ENCODE data around the gene AP2S1.
"Not testable (repeated sequence)": the region's sequence is repeated elsewhere in the genome, so short reads cannot be mapped to it uniquely, and the experiment has no call there.

The AP2S1 gene

GRCh38 chr19:46850228-46851203 is at the start of gene AP2S1:
TSS of gene AP2S1 (minus strand) at chr19:46850846. CDS start at chr19:46850766, 80 bp downstream.
- peak; percentile 90 to 93 for DNase-seq

- no peak for DNase-seq
These were observed 49.7 kb upstream of the AP2S1 start for GRCh38 chr19:46900341-46900740.

- no peak for DNase-seq
These were observed 48.1 kb upstream of the AP2S1 start for GRCh38 chr19:46898731-46899130.

GRCh38 chr19:46896076-46896794 is 45.6 kb upstream of the AP2S1 start:
- no peak for DNase-seq

GRCh38 chr19:46892252-46893179 is 41.9 kb upstream of the AP2S1 start:
- DNase-seq: no peak

GRCh38 chr19:46890423-46891170 is 40.0 kb upstream of the AP2S1 start:
- no peak for DNase-seq

- DNase-seq: no peak
These were observed 36.7 kb upstream of the AP2S1 start for GRCh38 chr19:46887240-46887782.

- DNase-seq: no peak
These were observed 36.0 kb upstream of the AP2S1 start for GRCh38 chr19:46886546-46887239.

GRCh38 chr19:46885411-46885810 is 34.8 kb upstream of the AP2S1 start:
- DNase-seq: no peak

GRCh38 chr19:46882751-46883150 is 32.1 kb upstream of the AP2S1 start:
- not testable (repeated sequence) for DNase-seq

GRCh38 chr19:46882034-46882433 is 31.4 kb upstream of the AP2S1 start:
- no peak for DNase-seq

- no peak for DNase-seq
These were observed 30.4 kb upstream of the AP2S1 start for GRCh38 chr19:46881092-46881491.

- no peak for DNase-seq
These were observed 29.8 kb upstream of the AP2S1 start for GRCh38 chr19:46880431-46880830.

- no peak for DNase-seq
These were observed 28.1 kb upstream of the AP2S1 start for GRCh38 chr19:46878613-46879375.

GRCh38 chr19:46875657-46876056 is 25.0 kb upstream of the AP2S1 start:
- no peak for DNase-seq

- DNase-seq: no peak
These were observed 24.6 kb upstream of the AP2S1 start for GRCh38 chr19:46875234-46875633.

- DNase-seq: no peak
These were observed 22.3 kb upstream of the AP2S1 start for GRCh38 chr19:46872967-46873366.

- DNase-seq: not testable (repeated sequence)
These were observed 20.5 kb upstream of the AP2S1 start for GRCh38 chr19:46871173-46871572.

- DNase-seq: no peak
These were observed 17.6 kb upstream of the AP2S1 start for GRCh38 chr19:46868025-46868802.

Measured in stimulated activated CD4-positive, alpha-beta T cell treated with anti-CD3 and anti-CD28 coated beads, Interleukin-2, amount 100 ng/mL, for 24 hours (primary cell).